Activated gamma-delta T cell treated with Interleukin-2 at 50 U/mL for 16 hours (primary cell): ENCODE results near the gene CCDC187.

Experiments
- DNase-seq: peaks from one replicate; pipeline ENCODE4 v3.0.0-alpha.2; 2020

Gene CCDC187

DNA sequence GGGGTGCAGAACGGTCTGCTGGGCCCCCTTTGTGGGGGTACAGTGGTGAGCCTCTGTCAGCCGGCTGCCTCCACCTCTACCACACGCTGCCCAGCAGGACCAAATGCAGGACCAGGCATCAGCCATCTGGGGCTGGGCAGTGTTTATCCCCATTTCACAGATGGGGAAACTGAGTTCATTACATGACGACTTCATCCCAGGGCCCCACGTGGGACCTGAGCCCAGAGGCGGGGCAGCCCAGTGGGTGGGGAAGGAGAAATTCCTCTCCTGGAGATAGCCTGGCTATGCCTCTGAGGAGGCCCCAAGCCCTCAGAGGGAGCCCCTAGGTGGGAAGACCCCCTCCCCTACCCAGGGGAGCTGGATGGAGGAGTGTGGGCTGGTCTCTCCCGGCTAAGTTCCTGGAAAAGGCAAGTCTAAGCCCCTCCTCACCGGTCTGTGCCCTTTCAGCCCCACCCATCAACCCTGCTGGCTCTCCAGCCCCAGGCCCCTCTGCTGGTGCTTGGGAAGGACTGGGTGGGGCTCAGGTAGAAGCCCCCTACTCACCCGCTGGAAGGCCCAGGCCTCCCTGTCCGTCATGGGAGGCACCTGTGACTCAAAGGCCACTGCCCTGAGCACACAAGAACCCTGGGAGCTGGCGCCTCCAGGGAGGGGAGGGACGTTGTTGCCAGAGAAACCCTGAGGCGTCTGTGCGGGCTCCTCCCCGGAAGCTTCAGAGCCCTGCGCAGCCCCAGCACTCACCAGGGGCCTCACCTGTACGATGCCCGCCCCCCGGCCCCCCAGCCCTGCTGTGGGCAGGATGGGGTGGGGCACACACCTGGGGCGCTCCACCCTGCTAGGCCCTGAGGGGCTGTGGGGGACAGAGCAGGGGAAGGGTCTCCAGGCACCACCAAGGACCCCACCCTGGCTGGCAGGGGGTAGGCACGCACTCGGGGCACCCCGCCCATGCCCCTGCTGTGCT lies 7.4 kb upstream of the CCDC187 start:
- no peak for DNase-seq

GRCh38 chr9:136310273-136311030 lies 6.6 kb upstream of the CCDC187 start:
- no peak for DNase-seq

- DNase-seq, result no peak
Observed at GRCh38 chr9:136309806-136310220, 5.9 kb upstream of the CCDC187 start.

DNA sequence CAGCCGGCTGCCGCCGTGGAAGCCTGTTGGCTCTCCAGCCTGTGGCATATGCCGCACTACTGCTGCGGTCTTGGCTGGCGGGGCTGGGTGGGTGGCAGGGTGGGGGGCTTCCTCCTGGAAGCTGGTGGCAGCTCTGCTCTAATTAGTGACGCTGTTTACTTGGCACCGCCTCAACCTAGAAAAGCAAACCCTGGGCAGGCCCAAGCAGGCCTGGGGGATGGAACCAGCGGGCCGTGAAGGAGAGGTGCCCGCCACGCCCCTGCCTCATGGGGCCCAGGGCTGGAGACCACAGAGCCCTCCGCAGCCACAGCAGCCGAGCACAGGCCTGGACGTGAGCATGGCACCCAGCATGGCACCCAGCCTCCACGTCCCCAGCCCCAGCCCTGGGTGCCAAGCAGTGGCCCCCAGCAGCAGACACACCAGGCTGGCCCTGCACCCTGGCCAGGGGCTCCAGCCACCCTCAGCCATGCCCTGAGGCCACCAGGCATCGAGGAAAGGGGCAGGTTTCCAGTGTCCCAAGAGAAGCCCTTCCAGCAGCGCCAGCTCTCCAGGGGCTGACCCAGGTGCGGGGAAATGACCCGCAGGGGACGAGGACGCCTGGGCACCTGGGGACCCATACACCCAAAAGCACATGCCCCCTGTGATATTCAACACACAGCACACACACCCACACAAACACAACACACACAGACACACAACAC lies 5.4 kb upstream of the CCDC187 start:
- no peak for DNase-seq

- DNase-seq, result no peak
Observed at GRCh38 chr9:136308702-136309053, 4.8 kb upstream of the CCDC187 start.

DNA sequence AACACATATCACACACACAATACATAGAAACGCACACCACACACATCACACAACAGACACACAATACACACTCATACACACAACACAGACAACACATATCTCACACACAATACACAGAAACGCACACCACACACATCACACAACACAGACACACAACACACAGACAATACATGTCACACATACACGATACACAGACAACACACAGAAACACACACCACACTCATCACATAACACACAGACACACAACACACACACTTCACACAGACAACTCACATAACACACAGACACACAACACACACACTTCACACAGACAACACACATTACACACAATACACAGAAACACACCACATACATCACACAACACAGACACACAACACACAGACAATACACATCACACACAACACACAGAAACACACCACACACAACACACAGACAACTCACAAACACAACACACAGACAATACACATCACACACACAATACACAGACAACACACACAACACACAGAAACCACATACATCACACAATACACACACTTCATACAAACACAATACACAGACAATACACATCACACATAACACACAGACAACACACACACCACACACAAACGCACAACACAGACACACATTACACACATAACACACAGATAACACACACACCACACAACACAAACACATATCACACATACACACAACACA lies 4.3 kb upstream of the CCDC187 start:
- no peak for DNase-seq

DNA sequence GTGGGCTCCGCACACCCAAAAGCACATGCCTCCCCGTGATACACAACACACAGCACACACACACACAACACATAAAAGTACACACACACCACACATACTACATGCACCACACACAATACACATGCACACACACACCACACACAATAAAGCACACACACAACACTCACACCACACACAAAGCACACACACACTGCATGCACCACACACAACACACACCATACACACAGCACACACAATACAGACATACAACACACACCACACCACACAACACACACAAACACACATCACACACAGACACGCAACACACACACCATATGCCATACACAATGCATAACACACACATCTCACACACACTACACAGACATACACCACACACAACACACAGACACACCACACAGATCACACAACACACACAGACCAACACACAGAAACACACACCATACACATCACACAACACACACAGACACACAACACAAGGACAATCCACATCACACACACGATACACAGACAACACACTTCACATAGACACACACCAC lies 3.4 kb upstream of the CCDC187 start:
- DNase-seq, result no peak

- no peak for DNase-seq
Observed at GRCh38 chr9:136306211-136307208, 2.6 kb upstream of the CCDC187 start.

DNA sequence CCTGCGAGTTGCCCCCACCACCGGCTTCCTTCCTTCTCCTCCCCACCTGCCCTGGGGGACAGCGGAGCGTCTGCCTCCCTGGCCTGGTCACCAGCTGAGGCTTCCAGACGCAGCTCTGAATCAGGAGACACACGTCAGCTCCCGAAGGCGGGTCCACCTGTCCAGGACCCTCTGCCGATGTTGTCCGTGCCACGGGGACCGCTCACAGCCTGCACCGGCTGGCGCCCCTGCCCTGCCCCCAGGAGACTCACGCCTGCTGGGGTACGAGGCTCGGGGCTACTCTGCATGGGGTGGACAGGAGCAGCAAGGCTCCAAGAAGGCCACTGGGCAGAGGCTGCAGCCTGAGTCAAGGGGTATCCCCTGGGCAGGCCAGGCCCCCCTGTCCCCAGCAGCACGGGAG lies 1.9 kb upstream of the CCDC187 start:
- no peak for DNase-seq

DNA sequence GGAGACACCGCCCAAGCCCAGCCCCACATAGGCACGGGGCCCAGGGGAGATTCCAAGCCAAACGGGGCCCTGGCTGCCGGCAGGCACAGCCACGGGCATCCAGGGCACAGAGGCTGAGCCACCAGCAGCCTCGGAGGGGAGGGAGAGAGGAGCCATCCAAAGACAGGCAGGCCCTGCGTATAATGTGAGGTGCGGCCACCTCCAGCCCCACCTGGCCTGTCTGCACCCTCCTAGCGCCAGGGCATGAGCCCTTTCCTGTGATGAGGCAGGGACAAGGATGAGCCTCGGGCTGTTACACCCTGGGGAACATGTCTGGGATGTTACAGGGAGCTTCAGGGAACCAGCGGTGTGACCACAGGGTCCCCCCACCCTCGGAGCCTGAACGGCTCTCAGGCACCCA lies 1.1 kb upstream of the CCDC187 start:
- DNase-seq, result no peak

- no peak for DNase-seq
Observed at GRCh38 chr9:136304456-136304855, 562 bp upstream of the CCDC187 start.

DNA sequence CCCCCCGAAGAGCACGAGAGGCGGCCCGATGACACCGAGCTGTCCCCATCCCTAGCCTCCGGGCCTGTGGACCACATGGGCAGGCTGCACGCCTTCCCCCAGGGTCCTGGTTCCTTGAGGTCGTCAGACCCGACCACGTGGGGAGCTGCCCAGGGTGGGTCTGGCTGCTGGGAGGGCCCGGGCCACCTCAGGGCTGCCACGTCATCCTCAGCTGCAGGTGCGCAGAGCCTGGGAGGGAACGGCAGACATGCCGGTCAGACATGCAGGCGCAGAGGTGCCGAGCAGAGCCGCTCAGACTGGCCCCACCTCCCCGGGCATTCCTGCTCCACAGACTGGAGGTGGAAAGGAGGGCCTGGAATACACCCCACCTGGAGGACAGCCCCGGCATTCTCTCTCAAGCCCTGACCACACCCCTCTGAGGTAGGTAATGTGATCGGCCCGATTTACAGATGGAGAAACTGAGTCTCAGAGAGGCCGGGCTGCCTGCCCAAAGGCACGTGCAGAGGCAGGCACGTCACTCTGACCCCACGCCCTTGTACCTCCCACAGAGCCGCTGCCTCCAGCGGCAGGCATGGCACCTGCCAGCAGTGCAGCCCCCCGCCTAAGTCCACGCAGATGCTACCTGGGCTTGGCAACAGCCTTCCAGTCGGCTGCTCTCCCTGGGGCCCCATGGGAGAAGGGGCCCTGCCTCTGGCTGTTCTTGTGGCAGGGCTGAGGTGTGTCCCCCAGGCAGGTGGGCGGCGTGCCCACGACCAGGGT lies 649 bp downstream of the CCDC187 start:
- no peak for DNase-seq

GRCh38 chr9:136302527-136302926 lies 1.4 kb downstream of the CCDC187 start:
- DNase-seq, result no peak

- no peak for DNase-seq
Observed at GRCh38 chr9:136300866-136301265, 3.0 kb downstream of the CCDC187 start.

GRCh38 chr9:136300016-136300545 lies 3.8 kb downstream of the CCDC187 start:
- no peak for DNase-seq

DNA sequence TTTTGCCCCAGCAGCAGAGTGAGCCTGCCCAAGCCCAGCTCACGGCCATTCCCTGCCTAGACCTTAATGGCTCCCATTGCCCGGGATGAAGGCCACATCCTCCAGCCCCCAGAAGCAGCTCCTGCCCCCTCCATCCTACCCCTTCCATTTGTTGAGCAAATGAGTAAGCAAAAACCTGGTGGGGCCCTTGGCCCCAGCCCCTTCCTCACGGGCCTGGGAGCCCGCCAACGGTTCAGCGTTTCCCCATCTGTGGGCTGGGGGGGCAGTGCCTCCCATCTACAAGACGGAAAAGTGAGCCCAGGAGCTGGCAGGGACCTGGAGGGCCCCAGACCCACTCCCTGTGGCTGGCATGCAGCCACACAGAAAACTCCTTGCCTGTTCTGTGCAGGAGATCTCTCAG lies 4.4 kb downstream of the CCDC187 start:
- no peak for DNase-seq

DNA sequence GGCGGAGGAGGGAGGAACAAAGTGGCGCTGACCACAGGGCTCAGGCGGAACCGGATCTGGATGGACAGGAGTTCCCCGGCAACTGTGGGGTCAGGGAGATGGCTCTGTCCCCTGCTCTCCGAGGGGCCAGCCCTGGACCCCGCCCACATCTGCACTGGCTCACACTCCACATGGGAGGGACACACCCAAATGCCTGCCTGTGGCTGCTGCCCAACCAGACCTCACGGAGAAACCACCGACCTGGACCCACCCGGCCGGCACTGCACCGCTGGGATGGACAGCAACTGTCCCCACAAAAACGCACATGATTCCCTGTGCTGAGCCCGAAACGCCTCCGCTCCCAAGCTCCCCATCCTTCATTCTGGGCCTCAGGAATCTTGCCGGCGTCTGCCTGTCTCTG lies 4.8 kb downstream of the CCDC187 start:
- no peak for DNase-seq

DNA sequence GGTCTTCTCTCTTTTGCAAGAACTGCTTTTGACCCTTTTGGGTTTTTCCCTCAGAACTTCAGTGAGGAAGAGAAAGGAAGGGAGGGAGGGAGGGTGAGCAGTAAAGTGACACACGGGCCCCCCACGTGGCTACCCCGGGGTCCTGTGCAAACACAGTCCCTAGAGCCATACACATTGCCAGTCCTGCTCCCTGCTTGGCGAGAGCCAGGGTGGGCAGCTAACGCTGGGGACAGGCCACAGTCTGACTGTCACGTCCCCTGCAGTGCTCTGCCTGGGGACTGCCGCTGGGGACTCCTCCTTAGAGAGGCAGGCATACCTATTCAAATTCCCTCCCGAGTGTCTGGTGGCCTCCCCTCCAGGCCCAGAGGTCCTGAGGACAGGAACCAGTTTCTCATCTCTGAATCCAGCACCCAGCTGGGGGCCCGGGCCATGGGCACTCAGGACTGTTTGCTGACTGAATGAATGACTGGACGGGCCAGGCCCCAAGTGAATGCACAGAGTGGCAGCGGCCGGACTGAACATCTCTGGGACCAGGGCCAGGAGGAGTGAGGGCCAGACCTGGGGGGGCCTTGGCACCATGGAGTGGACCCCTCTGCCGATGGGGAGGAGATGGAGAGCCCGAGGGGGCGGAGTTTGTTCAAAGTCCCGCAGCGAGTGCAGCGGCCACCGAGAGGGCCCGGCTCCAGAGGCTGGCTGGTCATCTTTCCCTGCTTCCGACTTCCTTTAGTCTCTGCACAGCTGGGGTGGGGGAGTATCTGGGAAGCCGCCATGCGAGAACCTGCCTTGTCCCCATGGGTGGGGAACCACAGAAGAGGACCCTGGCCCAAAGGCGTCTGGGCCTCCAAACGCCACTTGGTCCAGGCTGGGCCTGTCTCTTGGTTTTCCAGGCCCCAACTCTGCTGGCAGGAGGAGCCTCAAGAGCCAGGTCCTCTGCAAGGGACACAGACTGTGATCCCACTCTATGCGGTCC lies 5.8 kb downstream of the CCDC187 start:
- DNase-seq, result no peak
